ENCODE measurements around the gene GALNTL6. TPM values are rescaled to one million over a fixed set of nuclear protein-coding genes. Genes with fewer than 3 reads are reported as not detected.

GALNTL6 gene
- total and polyA plus RNA-seq, 2 experiments from 2014 or later, result not detected

DNA sequence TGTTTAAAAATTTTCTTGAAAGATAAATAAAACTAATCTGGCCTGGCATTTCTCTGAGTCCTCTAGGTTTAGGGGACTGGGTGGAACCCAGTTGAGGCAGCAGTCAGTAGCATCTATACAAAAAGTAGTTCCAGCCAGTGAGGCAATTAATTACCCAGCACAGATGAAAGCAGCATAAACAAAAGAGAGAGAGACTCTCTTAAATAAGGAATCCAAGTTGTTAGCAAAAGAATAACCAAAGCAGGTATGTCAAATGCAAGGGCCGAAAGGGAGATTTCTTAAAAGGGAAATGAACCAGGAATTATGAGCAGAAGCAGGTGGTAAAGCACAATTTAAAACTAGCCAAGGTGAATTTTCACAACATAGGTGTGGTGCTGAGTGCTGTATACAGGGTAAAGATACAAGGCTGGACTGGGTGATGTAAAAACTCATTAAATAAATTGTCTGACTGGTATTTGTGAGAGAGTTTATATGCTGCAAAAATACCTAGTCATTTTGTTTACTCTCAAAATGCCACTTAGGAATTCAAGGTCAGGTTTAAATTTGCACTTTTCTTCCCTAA, 1260.8 kb downstream of the GALNTL6 start:
- no peak overlapping the region for H3K4me3 ChIP-seq
- H3K9me3 ChIP-seq (ENCODE audit: low read depth), result no peaks in the 10 kb centered on the region
- H3K36me3 ChIP-seq, result no peaks in the 10 kb centered on the region
- no peaks in the 10 kb centered on the region for H3K4me1 ChIP-seq (ENCODE audit: low read depth)
- DNase-seq (ENCODE audit: low read depth in 1 of 2, low spot score in 1 of 2), result no peak
- H3K27ac ChIP-seq, result no peak overlapping the region
- H3K27me3 ChIP-seq, result no peaks in the 10 kb centered on the region
- TF ChIP-seq, protein P1, sequence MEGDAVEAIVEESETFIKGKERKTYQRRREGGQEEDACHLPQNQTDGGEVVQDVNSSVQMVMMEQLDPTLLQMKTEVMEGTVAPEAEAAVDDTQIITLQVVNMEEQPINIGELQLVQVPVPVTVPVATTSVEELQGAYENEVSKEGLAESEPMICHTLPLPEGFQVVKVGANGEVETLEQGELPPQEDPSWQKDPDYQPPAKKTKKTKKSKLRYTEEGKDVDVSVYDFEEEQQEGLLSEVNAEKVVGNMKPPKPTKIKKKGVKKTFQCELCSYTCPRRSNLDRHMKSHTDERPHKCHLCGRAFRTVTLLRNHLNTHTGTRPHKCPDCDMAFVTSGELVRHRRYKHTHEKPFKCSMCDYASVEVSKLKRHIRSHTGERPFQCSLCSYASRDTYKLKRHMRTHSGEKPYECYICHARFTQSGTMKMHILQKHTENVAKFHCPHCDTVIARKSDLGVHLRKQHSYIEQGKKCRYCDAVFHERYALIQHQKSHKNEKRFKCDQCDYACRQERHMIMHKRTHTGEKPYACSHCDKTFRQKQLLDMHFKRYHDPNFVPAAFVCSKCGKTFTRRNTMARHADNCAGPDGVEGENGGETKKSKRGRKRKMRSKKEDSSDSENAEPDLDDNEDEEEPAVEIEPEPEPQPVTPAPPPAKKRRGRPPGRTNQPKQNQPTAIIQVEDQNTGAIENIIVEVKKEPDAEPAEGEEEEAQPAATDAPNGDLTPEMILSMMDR (IDR thresholded peaks at IDR 0.05; ENCODE audit: low read depth, low read length), result no peak

DNA sequence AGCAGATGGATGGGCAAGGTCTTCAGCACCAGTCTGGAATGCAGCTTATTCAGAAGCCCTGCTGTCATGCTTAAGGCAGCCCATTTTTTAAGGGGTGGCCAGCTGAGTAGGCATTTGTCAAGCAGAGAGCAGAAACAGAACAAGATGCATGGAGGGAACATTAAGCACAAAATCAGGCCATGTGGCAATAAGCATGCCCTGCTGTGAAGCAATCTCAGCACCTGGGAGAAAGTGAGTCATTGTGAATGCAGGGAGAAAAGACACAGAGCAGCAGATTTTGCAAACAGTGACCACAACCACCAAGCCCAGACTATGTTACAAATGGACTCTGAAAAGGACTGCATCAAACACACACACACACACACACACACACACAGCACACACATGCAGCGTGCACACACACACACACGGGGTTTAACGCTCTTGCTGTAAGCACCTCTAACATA, 1261.3 kb downstream of the GALNTL6 start:
- peak in 1 of 2 donors; percentile 83 for DNase-seq (ENCODE audit: low read depth in 1 of 2, low spot score in 1 of 2)
- no peaks in the 10 kb centered on the region for H3K36me3 ChIP-seq
- TF ChIP-seq, protein P1 (IDR thresholded peaks at IDR 0.05; ENCODE audit: low read depth, low read length), result no peak
- H3K27ac ChIP-seq, result no peak overlapping the region
- H3K9me3 ChIP-seq (ENCODE audit: low read depth), result no peaks in the 10 kb centered on the region
- H3K27me3 ChIP-seq, result no peaks in the 10 kb centered on the region
- no peak overlapping the region for H3K4me3 ChIP-seq
- no peaks in the 10 kb centered on the region for H3K4me1 ChIP-seq (ENCODE audit: low read depth)

- Histone ChIP-seq H3K9me3 (ENCODE audit: low read depth) (no peaks in the 10 kb centered on the region), H3K36me3 (no peaks in the 10 kb centered on the region), H3K4me1 (ENCODE audit: low read depth) (no peaks in the 10 kb centered on the region), H3K4me3 (no peak overlapping the region), H3K27ac (no peak overlapping the region), H3K27me3 (no peaks in the 10 kb centered on the region)
- DNase-seq (ENCODE audit: low read depth in 1 of 2, low spot score in 1 of 2), result no peak
- TF ChIP-seq, protein P1 (IDR thresholded peaks at IDR 0.05; ENCODE audit: low read depth, low read length), result no peak
These were observed 1263.9 kb downstream of the GALNTL6 start for GRCh38 chr4:173076903-173077634.

DNA sequence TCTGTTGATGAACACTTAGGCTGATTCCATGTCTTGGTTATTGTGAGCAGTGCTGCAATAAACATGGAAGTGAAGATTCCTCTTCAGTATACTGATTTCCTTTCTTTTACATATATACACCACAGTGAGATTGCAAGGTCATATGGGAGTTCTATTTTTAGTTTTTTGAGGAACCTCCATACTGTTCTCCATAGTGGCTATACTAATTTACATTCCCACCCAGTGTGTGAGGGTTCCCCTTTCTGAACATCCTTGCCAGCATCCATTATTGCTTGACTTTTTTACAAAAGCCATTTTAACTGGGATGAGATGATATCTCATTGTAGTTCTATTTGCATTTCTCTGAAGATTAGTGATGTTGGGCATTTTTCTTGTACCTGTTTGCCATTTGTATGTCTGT, 1274.9 kb downstream of the GALNTL6 start:
- H3K27ac ChIP-seq, result no peak overlapping the region
- TF ChIP-seq, protein P1 (IDR thresholded peaks at IDR 0.05; ENCODE audit: low read depth, low read length), result no peak
- no peak overlapping the region for H3K4me3 ChIP-seq
- H3K4me1 ChIP-seq (ENCODE audit: low read depth), result peaks cover 8% of the 10 kb centered on the region
- DNase-seq (ENCODE audit: low read depth in 1 of 2, low spot score in 1 of 2), result no peak
- no peaks in the 10 kb centered on the region for H3K36me3 ChIP-seq
- H3K9me3 ChIP-seq (ENCODE audit: low read depth), result no peaks in the 10 kb centered on the region
- H3K27me3 ChIP-seq, result no peaks in the 10 kb centered on the region

All from cardiac muscle cell (in vitro differentiated cells and primary cell).